Breast epithelium (tissue), 3 donors: ENCODE measurements around the gene CDH4.
"Not testable (repeated sequence)": the region's sequence is repeated elsewhere in the genome, so short reads cannot be mapped to it uniquely, and the experiment has no call there.

ENCODE experiments used
- CTCF ChIP-seq, 3 donors: fragments of 450-650 bp; IDR thresholded peaks; one replicate each; pipeline ENCODE4 v1.5.1; 2016 to 2017; ENCODE audit warnings: antibody characterized with exemption in 3 of 3, mild to moderate bottlenecking in 3 of 3, moderate library complexity in 3 of 3
- POLR2A ChIP-seq: fragments of 450-650 bp; IDR thresholded peaks from one replicate; pipeline ENCODE4 v1.6.1; 2016; ENCODE audit warnings: antibody characterized with exemption, mild to moderate bottlenecking, moderate library complexity

GRCh38 chr20:61425541-61425991, 173.5 kb downstream of the CDH4 start:
- TF ChIP-seq CTCF (IDR thresholded peaks at IDR 0.05); POLR2A: not testable (repeated sequence)
